Stimulated activated CD4-positive, alpha-beta T cell treated with anti-CD3 and anti-CD28 coated beads, TNF-alpha, amount 100 ng/mL, for 24 hours (primary cell): ENCODE results near the gene ZNF48.

ENCODE experiments used
- DNase-seq, 3 experiments: peaks; one replicate each; pipeline ENCODE4 v3.0.0-alpha.2; 2020; ENCODE audit warnings: low read depth in 3 of 3

ZNF48 gene

DNA sequence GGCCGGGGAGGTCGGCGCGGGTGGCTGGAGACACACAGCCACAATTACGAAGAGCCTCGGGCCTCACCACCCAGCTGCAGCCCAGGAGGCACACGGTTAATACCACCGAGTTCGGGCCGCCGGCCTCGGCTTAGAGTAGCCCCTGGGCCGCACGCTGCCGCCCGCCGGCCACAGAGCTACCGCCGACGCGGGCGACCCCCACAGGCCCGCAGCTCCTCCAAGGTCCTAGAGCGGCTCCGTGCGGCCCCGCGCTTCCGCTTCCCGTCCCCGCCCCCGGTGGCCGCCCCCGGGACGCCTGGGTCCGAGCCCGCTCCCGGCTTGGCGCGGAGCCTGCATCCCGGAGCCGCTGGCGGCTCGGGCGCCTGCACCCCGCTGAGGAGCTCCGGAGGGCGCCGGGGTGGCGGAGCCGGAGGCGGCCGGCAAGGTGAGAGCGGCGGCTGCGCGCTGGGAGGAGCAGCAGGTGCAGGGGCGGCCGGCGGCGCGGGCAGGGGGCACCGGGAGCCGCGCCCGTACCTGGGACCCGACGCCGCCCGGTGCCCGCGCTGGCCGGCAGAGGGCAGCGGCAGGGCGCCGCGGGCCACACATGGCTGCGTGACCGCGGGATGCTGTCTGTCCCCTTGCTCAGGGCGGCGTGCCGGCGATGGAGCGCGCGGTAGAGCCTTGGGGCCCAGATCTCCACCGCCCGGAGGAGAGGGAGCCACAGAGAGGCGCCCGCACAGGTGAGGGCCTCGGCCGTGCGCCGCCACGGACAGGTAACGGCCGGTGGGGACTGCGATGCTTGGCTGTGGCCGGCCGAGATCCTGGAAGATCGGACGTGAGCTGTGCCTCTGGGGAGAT lies at the start of gene ZNF48:
Gene ZNF48 (plus strand): TSS at position 266 of the 837 bp plus-strand sequence. CDS start 375 bp downstream, at position 641.
- peak in 2 of 3 experiments; percentile 16 to 61 for DNase-seq

DNA sequence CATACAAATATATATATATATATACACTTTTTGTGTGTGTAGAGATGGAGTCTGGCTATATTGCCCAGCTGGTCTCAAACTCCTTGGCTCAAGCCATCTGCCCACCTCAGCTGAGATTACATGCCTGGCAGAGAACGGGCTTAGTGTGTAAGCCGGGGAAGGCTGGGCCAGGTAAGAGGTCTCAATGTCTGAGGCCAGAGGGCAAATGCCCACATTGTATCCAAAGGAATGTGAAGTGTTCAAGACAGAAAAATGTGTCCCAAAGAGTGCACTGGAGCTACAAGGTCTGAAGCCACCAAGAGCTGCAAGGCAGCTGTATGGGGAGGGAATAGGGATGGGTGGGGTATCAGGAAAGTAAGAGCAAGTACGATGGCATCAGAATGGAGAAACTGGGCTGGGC lies 48.9 kb upstream of the ZNF48 start:
- DNase-seq = no peak

DNA sequence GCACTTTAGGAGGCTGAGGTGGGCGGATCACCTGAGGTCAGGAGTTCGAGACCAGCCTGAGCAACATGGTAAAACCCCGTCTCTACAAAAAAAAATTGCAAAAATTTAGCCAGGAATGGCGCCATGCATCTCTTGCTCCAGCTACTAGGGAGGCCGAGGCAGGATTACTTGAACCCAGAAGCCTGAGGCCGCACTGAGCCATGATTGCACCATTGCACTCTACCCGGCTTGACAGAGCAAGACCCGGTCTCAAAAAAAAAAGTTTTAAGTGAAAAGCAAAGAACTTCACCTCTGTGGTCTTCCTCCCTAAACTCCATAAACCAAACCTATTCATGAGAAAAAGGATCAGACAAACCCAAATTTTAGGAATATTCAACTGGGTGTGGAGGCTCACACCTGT lies 47.1 kb upstream of the ZNF48 start:
- no peak for DNase-seq

DNA sequence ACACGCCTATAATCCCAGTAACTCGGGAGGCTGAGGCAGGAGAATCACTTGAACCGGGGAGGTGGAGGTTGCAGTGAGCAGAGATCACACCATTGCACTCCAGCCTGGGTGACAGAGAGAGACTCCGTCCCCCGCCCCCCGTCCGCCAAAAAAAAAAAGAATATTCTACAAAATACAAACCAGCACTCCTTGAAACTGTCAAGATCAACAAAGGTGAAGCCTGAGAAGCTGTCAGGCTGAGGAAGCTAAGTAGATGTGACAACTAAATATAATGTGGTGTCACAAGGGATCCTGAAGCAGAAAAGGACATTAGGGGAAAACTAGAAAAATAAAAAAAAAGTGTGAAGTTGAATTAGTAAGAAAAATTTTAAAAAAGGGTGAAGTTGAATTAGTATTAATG lies 46.3 kb upstream of the ZNF48 start:
- no peak for DNase-seq

DNA sequence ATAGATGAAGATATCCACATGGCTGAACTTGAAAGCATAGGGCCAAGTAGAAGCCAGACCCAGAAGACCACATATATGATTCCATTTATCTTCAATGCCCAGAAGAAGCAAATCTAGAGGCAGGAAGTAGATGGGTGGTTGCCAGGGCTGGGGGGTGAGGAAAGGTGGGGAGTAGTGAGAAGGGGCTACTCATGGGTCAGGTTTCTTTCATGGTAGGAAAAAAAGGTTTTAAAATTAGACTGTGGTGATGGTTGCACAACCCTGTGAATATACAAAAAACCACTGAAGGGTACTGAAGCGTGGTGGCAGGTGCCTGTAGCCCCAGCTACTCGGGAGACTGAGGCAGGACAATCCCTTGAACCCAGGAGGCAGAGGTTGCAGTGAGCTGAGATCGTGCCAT lies 45.5 kb upstream of the ZNF48 start:
- DNase-seq = no peak

DNA sequence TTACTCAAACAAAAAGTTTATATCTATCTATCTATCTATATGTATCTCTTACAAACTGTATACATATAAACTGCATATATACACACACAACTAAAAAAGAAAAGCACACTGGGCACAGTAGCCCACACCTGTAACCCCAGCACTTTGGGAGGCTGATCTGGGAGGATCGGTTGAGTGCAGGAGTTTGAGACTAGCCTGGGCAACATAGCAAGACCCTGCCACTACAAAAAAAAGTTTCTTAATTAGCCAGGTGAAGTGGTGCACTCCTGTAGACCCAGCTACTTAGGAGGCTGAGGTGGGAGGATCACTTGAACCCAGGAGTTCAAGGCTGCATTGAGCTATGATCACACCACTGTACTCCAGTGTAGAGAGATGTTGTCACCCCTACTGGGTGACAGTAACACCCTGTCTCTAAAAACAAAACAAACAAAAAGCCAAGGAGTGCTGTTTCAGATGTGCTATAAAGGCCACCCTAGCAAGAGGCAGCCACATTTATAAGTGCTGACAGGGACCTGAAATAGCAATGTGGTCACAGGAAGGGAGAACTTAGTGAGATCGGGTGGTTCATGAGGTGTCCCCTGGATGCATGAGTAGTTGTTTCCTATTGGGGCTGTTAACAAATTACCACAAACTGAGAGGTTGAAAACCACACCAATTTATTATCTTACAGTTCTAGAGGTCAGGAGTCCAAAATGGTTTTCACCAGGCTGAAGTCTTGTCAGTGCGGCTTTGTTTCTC lies 44.9 kb upstream of the ZNF48 start:
- DNase-seq = no peak

DNA sequence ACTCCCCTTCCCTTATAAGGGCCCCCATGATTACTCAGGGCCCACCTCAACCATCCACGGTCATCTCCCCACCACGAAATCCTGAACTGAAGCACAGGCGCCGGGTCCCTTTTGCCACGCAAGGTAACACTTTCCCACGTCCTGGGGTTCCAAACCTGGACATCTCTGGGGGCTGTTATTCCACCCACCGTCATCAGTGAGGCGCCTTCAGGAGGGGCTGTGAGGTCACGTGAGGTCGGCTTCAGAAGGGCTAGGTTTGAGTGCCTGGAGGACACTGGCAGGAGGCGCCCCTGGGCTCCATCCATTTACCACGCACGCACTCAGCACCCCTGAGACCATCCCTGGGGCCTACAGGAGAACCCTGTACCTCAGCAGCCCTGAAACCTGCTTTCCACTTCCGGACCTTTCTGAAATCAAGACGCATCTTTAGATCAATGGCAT lies 44.2 kb upstream of the ZNF48 start:
- DNase-seq = no peak

DNA sequence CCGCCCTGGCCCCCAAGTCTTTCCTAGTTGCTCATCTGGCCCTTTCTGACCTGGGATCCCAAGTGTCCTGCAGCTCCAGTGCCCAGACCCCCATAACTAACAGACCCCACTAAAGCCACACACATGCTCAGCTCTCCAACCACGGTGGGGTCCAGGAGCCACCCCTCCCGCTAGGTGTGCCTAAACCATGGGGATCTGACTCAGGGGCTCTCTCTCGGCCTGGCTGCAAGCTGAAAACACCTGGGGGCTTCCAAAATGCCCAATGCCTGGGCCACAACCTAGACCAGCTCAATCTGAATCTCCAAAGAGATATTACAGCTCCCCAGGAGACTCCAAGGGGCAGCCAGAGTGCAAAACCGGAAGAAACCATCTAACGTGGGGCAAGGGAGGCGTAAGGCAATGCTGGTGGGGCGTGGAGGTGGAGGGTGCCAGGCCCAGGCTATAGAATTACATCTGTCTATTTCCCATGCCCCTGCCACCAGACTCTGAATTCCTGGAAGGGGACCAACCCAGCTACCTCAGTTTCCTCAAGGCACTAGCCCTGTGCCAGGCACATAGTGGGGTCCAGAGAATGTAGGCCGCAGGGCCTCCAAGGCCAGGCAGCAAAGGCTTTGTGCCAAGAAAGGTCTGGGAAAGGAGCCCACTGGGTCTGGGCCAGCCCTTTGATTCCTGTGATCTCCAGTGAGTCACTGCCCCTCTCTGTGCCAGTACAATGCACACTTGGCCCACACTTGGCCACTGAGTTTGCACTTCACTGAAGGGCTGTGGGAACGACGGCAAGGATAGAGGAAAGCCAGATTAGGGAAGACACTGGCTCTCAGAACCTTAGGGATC lies 43.4 kb upstream of the ZNF48 start:
- DNase-seq = no peak

DNA sequence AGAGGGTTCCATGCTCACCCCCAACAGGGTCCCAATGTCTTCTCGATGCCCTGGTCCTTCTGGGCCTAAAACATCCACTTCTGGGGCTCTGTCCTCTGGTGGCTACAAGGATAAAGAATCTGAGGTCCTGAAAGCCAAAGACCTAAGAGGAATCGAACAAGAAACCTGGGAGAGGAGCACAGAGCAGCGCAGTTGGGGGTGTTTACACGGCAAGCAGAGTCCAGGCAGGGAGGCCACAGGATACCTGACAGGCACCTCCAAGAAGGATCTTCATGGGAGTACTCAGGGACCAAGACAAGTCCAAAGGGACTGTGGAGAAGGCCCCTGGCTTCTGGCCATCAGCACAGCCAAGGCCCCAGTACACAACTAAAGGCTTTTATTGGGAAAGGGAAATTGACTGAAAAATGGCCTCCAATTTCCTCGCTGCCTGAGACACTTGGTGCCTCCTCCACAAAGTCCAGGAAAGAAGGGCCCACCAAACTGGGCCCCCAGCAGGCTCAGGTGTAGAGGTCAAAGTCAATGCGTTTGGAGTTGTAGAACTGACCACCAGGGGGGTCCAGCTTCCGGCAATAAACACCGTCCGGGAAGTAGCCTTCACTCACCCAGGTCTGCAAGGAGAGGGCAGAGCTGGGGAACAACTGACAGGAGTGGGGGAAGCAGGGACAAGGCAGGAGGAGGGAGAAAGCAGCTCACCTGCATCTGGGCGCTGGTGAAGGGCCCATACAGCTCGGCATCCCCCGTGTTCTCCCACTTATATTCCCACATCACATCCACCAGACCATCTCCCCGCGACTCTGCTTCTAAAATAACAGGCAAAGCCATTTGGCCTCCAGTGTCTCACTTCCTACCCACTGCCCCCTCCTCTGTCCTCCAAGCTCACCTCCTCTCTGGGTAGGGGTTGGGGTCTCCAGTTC lies 42.5 kb upstream of the ZNF48 start:
- no peak for DNase-seq

DNA sequence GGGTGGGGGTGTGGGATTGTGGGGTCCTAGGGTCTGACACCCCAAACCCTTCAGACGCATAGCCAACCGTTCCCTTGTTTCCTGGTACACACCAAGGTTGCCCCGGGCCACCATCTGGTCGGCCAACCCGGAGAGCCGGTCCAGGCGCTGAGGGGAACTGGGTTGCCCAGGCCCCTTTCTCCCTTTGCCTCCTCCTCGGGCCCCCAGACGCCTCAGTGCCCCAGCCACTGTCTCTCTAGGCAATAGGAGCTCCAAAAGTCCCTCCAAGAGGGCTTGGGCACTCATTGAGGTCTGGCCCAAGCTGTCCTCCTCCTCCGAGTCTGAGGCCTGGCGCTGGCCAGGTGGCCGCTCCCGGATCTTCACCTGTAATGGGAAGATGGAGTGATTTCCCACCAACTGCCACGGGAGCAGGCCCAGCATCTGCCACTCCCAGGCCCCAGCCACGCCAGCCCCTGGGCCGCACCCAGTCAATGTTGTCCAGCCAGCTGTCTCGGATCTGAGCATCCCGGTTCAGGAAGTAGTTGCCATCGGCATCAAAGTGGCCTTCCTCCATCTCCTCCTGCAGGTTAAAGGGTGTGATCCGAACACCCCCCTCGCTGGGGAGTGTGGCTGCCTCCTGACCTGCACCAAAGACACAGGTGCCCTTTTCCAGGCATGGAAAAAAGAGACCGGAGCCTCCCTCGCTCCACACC lies 41.6 kb upstream of the ZNF48 start:
- DNase-seq = no peak

DNA sequence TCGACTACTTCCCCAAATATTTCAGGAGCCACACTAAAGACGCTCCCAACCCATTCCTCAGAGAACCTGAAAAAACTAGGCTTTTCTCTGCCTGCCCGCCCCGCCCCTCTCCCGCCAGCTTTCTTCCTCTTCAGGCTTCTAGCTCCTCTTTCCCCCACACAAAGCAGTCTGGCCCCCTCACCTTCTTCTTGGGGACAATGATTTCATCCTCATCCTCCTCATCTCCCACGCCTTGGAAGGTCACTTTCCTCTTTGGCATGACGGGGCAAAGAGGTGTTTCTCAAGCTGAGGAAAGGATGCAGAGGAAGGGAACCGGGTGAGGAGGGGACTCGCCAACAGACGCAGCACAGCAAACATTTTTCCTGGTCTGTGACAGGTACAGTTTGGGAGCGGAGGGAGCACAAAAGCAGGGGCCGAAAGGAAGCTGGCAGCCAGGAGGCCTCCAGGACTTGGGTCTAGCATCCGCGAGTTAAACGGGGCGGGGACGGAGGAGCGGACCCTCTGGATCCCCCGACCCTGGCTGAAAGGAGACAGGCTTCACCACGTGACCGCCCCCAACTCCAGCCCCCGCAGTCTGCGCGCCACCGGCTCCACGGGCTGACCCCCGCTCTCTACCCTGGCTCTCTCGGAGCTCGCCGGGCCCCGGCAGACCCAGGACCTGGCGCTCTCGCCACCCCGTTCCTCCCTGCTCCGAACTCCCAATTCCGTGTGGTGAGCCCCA lies 40.6 kb upstream of the ZNF48 start:
- DNase-seq = no peak

DNA sequence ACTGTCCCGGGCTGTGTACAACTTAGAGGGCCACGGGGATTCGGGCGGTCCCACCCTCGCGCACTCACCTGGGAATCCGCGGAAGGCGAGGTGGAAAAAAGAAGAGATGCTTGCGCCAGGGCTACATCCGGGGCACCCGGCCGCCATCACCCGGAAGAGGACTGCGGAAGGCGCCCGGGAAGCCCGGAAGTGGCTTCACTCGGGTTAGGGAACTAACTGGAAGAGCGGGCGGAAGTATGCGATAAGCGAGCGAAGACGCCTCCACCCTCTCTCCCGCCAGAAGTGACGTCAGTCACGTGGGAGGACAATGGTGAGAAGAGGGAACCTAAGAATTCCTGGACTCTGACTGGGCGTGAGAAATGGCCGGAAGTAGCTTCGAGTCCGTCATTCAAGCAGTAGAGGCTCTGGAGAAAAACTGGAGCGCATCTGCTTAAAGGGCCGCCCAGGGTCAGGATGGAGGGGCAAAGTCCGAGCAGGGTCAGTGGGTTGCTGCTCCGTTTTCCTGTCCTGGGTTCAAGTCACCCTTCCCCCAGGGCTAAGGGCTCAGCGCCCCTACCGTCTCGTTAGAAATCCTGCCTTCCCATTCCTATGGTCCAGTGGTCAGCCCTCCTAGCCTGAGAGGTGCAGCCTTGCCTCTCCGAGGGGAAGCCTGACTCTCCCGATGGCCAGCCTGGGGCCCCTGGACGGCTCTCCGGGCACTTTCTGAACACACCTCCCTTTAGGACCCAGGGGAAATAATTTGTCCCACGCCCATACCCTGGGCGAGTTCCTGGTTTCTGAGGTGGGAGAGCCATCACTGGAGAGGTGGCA lies 39.9 kb upstream of the ZNF48 start, which contains the start of gene CD2BP2:
Gene CD2BP2 (minus strand): TSS at position 165 of the 810 bp plus-strand sequence. CDS start 627 bp downstream, outside the sequence.
- peak; percentile 84 to 89 (median 86) for DNase-seq

DNA sequence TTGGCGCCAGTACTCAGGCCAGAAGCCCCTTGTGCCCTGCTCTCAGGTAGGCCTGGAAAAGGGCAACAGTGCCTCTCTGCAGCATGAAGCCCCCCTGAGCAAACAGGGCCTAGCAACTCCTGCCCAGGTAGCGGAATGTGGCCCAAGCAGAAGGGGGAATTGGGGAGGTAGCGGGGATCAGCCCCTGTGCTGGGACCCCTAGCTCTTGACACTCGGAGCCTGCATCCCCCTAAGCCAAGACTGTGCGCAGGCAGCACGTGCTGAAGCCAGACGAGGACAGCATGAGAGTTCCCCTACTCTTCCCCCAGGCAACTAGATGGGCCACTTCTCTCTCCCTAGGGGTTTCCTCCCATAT lies 39.3 kb upstream of the ZNF48 start:
- no peak for DNase-seq

DNA sequence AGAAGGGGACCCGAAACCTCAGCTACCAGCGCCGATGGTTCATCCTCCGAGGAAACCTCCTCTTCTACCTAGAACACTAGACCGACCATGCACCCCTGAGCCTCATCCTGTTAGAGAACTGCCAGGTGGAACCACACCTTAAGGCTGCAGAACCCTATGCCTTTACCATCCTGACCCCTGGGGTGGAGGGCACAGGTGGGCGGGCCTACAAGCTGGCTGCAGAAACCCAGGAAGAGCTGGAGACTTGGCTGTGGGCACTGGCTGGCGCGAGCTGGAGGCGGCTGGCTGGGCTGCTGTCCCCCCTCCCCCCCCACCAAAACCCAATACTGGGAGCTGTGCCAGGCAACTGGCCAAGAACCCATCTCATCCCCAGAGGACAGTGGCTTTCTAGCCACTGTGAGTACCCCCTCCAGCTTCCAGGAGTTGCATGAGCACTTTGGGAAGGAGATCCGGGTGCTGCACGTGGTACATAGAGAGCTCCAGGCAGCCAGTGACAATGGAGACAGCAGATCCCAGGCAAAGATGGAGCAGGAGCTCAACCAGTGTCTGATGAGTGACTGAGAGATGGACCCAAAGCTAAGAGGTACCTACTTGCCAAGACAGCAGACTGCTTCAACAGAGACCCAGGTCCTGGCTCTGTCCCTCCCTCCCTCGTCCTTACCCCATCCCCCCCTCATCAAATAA lies 38.7 kb upstream of the ZNF48 start:
- no peak for DNase-seq

DNA sequence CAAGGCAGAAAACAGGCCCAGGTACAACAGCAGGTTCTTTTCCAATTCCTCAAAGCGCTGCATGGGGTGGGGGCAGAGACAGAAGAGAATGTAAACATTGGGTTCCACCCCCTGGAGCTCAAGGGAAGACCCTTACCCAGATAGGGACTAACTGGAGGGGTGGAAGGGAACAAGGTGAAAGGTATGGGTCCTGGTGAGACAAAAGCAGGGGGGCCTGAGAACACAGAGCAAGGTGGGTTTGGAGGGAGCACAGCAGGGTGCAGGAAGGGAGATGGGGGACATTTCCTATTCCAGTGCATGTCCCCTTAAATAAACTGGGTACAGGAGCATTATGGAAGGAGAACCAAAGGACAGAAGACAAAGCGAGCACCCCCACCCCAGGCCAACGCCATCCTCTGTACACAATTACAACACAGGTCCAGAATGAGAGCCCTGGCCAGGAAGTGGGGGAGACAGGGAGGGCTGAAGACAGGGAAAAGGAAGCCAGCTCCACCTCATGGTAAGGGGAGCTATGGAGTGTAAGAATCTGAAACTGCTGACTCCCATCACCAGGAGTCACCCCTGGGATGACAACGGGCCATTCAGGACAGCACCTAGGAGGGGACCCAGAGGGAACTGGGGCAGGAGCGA lies 38.0 kb upstream of the ZNF48 start:
- no peak for DNase-seq

DNA sequence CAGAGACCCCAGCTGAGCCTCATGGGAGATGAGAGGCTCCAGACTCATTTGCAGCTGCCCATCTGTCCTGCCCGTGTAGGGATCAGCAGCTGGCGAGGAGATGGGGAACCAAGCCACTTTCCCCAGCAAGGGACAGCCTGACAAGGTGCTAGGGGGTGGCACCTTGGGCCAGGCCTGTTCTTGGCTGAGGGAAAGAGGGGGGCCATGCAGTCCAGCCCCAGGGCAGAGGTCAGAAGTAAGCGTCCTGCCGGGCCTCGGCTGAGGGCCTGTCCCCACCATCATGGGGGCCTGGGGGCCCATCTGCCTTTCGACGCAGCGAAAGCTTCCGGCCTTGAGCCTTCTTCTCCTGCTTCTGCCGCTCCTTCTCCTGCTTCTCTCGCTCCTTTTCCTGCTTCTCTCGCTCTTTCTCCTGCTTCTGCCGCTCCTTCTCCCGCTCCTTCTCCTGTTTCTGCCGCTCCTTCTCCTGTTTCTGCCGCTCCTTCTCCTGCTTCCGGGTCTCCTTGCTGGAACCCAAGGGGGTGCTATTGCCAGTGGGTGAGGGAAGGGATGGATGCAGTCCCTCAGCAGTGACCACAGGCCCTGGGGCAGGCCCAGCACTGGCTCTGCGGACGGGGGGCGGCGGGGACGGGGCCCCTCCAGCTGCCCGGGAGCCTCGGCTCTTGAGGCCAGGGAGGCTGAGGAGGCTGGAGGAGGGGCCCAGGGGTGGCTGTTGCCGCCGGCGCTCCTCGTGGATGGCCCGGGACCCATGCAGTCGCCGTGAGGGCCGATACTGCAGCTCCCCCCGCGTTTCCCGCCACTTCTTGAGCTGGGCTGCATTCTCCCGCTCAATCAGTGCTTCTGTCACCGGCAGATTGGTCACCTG lies 37.3 kb upstream of the ZNF48 start:
- no peak for DNase-seq

DNA sequence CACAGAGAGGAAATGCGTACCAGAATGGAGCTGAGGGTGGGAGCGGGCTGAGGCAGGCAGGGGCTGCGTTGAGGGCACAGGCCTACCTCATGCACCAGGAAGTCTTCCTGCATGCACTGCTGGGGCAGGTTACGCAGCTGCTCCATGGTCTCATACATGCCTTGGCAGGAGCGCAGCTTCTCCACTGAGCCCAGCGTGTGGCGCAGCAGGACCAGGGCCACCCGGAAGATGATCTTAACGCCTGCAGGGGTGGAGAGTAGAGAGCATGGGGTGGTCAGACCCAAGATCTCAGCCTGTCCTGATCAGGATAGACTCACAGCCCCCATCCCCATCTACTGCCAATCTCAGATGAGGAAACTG lies 36.7 kb upstream of the ZNF48 start:
- no peak for DNase-seq
